Epithelial cell of proximal tubule (primary cell): ENCODE measurements around the gene LYPD4. TPM values are rescaled to one million over a fixed set of nuclear protein-coding genes. Genes with fewer than 3 reads are reported as not detected.
A peak's percentile ranks its signal among the peaks of the same experiment; 100 is the strongest.

Source experiments
- DNase-seq: peaks from one replicate; pipeline ENCODE4 v3.0.0-alpha.2; 2011; ENCODE audit warnings: low read depth
- H3K4me3 ChIP-seq: 2 replicates; pipeline ENCODE4 v1.5.1; 2011; ENCODE audit warnings: low read depth, mild to moderate bottlenecking, low read length
- CTCF ChIP-seq: conservative IDR thresholded peaks from 2 replicates; pipeline ENCODE4 v1.5.1; 2012; ENCODE audit warnings: low read depth, mild to moderate bottlenecking, low read length
- total RNA-seq: library from RNA; depleted of rRNA; stranded (reverse); fragments of >200 nt; gene quantifications from 2 replicates; pipeline ENCODE4 v1.2.3, GENCODE V29; 2015

The LYPD4 gene
- total RNA-seq, 1 donor from 2014 or later, result not detected

GRCh38 chr19:41839211-41839610 lies 5.3 kb downstream of the LYPD4 start:
- DNase-seq, result no peak
- no peak for TF ChIP-seq CTCF
- no peak overlapping the region for H3K4me3 ChIP-seq

GRCh38 chr19:41837981-41838708 lies 6.3 kb downstream of the LYPD4 start:
- DNase-seq, result no peak
- H3K4me3 ChIP-seq, result no peak overlapping the region
- no peak for TF ChIP-seq CTCF

- DNase-seq, result peak; percentile 6
- H3K4me3 ChIP-seq, result no peak overlapping the region
- peak; percentile 77 for TF ChIP-seq CTCF
These were observed 23.3 kb downstream of the LYPD4 start for GRCh38 chr19:41821003-41821735.

GRCh38 chr19:41816761-41817160 lies 27.7 kb downstream of the LYPD4 start:
- no peak overlapping the region for H3K4me3 ChIP-seq
- TF ChIP-seq CTCF, result no peak
- no peak for DNase-seq

GRCh38 chr19:41815301-41815700 lies 29.2 kb downstream of the LYPD4 start:
- no peak overlapping the region for H3K4me3 ChIP-seq
- TF ChIP-seq CTCF, result no peak
- no peak for DNase-seq

GRCh38 chr19:41813911-41814310 lies 30.6 kb downstream of the LYPD4 start:
- no peak overlapping the region for H3K4me3 ChIP-seq
- DNase-seq, result no peak
- TF ChIP-seq CTCF, result no peak
